Neural progenitor cell (in vitro differentiated cells): ENCODE data around the gene C8G. TPM values are rescaled to one million over a fixed set of nuclear protein-coding genes. Genes with fewer than 3 reads are reported as not detected.

Source experiments
- DNase-seq: peaks from one replicate; pipeline ENCODE4 v3.0.0-alpha.2; 2016; ENCODE audit warnings: low spot score
- H2AFZ ChIP-seq: fragments of 200-600 bp; sonication (generic); replicated peaks from 2 replicates; pipeline ENCODE4 v1.6.1; 2016; ENCODE audit warnings: antibody characterized with exemption
- H3F3A ChIP-seq: fragments of 200-600 bp; sonication (generic); 2 replicates; pipeline ENCODE4 v1.6.1; 2016; ENCODE audit warnings: antibody characterized with exemption, low read depth
- H3K27ac ChIP-seq: fragments of 200-600 bp; sonication (generic); 2 replicates; pipeline ENCODE4 v1.5.1; 2016; ENCODE audit warnings: mild to moderate bottlenecking
- H3K27me3 ChIP-seq: fragments of 200-600 bp; sonication (generic); 2 replicates; pipeline ENCODE4 v1.6.1; 2016; ENCODE audit warnings: mild to moderate bottlenecking, moderate library complexity
- H3K36me3 ChIP-seq: fragments of 200-600 bp; sonication (generic); 2 replicates; pipeline ENCODE4 v1.5.1; 2016
- H3K4me1 ChIP-seq: fragments of 200-600 bp; sonication (generic); 2 replicates; pipeline ENCODE4 v1.6.1; 2016; ENCODE audit warnings: mixed run types
- H3K4me2 ChIP-seq: fragments of 200-600 bp; sonication (generic); 2 replicates; pipeline ENCODE4 v1.6.1; 2016
- H3K4me3 ChIP-seq: fragments of 200-600 bp; sonication (generic); 2 replicates; pipeline ENCODE4 v1.5.1; 2016
- H3K79me2 ChIP-seq: fragments of 200-600 bp; sonication (generic); 2 replicates; pipeline ENCODE4 v1.6.1; 2016; ENCODE audit warnings: low read depth
- H3K9ac ChIP-seq: fragments of 200-600 bp; sonication (generic); 2 replicates; pipeline ENCODE4 v1.6.1; 2016
- H3K9me3 ChIP-seq: fragments of 200-600 bp; sonication (generic); 2 replicates; pipeline ENCODE4 v1.5.1; 2016; ENCODE audit warnings: low read depth
- H4K20me1 ChIP-seq: fragments of 200-600 bp; sonication (generic); 2 replicates; pipeline ENCODE4 v1.6.1; 2016; ENCODE audit warnings: low read depth
- H3K27ac Mint-ChIP-seq: 3 replicates; pipeline ENCODE4 v1.8.0; 2021; ENCODE audit warnings: mixed read lengths
- H3K27me3 Mint-ChIP-seq: 2 replicates; pipeline ENCODE4 v1.8.0; 2022; ENCODE audit warnings: low read depth, mild to moderate bottlenecking, inconsistent platforms, moderate library complexity, mixed read lengths; ENCODE audit not compliant: insufficient read depth
- H3K36me3 Mint-ChIP-seq: 3 replicates; pipeline ENCODE4 v1.8.0; 2021; ENCODE audit warnings: mixed read lengths
- H3K4me1 Mint-ChIP-seq: 3 replicates; pipeline ENCODE4 v1.8.0; 2021; ENCODE audit warnings: mixed read lengths
- H3K4me3 Mint-ChIP-seq: 3 replicates; pipeline ENCODE4 v1.8.0; 2021; ENCODE audit warnings: mild to moderate bottlenecking, moderate library complexity, mixed read lengths
- H3K9me3 Mint-ChIP-seq: 3 replicates; pipeline ENCODE4 v1.8.0; 2020; ENCODE audit warnings: mixed read lengths
- CTCF ChIP-seq: fragments of 200-600 bp; sonication (generic); IDR thresholded peaks from 2 replicates; pipeline ENCODE4 v1.5.1; 2017; ENCODE audit warnings: antibody characterized with exemption, mild to moderate bottlenecking
- EZH2 ChIP-seq: fragments of 200-600 bp; sonication (generic); IDR thresholded peaks from 2 replicates; pipeline ENCODE4 v1.6.1; 2017; ENCODE audit warnings: antibody characterized with exemption, mild to moderate bottlenecking, moderate library complexity
- EZH2phosphoT487 ChIP-seq: fragments of 200-600 bp; sonication (generic); IDR thresholded peaks from 2 replicates; pipeline ENCODE4 v1.6.1; 2017; ENCODE audit warnings: antibody characterized with exemption
- total RNA-seq: library from RNA; depleted of rRNA; stranded (reverse); fragments of >200 nt; gene quantifications from 2 replicates; pipeline ENCODE4 v1.2.3, GENCODE V29; 2015; ENCODE audit warnings: low replicate concordance

C8G gene
- total RNA-seq, 1 donor from 2014 or later, result not detected

GRCh38 chr9:136945333-136946227 lies 537 bp downstream of the C8G start:
- Histone ChIP-seq H3K9me3 (no peaks in the 10 kb centered on the region), H2AFZ (no peak overlapping the region), H3K27ac (no peak overlapping the region), H3K4me1 (peaks cover 9% of the 10 kb centered on the region), H3K4me3 (no peak overlapping the region), H3K36me3 (no peaks in the 10 kb centered on the region), H4K20me1 (peaks cover 21% of the 10 kb centered on the region), H3K9ac (no peak overlapping the region), H3K27me3 (no peaks in the 10 kb centered on the region), H3K79me2 (peaks cover 10% of the 10 kb centered on the region), H3K4me2 (no peak overlapping the region), H3F3A (peaks cover 16% of the 10 kb centered on the region)
- H3K4me1 Mint-ChIP-seq, result peaks cover 6% of the 10 kb centered on the region
- no peak overlapping the region for H3K4me3 Mint-ChIP-seq
- H3K9me3 Mint-ChIP-seq, result no peaks in the 10 kb centered on the region
- no peak for DNase-seq
- TF ChIP-seq EZH2, result no peak
- H3K36me3 Mint-ChIP-seq, result no peaks in the 10 kb centered on the region
- no peak overlapping the region for H3K27ac Mint-ChIP-seq
- H3K27me3 Mint-ChIP-seq, result peaks cover 6% of the 10 kb centered on the region

DNA sequence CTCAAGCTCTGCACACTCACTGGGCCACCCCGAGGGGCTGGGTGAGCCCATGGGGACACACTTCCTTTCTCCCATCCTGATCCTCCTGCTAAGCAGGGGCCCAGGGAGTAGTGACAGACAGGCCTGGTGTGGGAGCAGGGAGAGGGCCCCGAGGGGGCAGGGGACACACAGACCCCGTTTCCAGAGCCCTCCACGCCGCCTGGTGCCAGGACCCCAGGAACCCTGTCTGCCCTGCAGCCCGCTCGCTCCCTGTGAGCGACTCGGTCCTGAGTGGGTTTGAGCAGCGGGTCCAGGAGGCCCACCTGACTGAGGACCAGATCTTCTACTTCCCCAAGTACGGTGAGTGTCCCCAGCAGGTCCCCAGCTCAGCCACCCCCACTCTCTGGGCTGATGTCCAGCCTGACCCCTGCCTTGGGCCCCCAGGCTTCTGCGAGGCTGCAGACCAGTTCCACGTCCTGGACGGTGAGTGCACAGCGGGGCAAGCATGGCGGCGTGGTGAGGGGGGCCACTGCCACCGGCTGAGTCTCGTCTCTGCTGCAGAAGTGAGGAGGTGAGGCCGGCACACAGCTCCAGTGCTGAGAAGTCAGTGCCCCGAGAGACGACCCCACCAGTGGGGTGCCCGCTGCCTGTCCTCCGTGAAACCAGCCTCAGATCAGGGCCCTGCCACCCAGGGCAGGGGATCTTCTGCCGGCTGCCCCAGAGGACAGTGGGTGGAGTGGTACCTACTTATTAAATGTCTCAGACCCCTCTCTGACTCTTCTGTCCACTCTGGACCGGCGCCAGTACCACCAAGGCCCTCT lies 1.4 kb downstream of the C8G start:
- H3K4me1 Mint-ChIP-seq, result peaks cover 6% of the 10 kb centered on the region
- H3K4me3 ChIP-seq, result no peak overlapping the region
- no peak overlapping the region for H3K4me3 Mint-ChIP-seq
- H3K4me2 ChIP-seq, result no peak overlapping the region
- H3K9me3 Mint-ChIP-seq, result no peaks in the 10 kb centered on the region
- no peak overlapping the region for H3K27ac Mint-ChIP-seq
- H3K27me3 Mint-ChIP-seq, result peaks cover 5% of the 10 kb centered on the region
- H4K20me1 ChIP-seq, result peaks cover 18% of the 10 kb centered on the region
- no peak for DNase-seq
- no peaks in the 10 kb centered on the region for H3K36me3 ChIP-seq
- H3K79me2 ChIP-seq, result peaks cover 10% of the 10 kb centered on the region
- H2AFZ ChIP-seq, result no peak overlapping the region
- no peaks in the 10 kb centered on the region for H3K36me3 Mint-ChIP-seq
- no peak overlapping the region for H3K27ac ChIP-seq
- H3K27me3 ChIP-seq, result no peaks in the 10 kb centered on the region
- TF ChIP-seq CTCF (no peak), EZH2 (no peak), EZH2phosphoT487 (no peak)
- H3K9ac ChIP-seq, result no peak overlapping the region
- no peaks in the 10 kb centered on the region for H3K9me3 ChIP-seq
- H3F3A ChIP-seq, result peaks cover 18% of the 10 kb centered on the region
- peaks cover 17% of the 10 kb centered on the region for H3K4me1 ChIP-seq

- no peaks in the 10 kb centered on the region for H3K27me3 ChIP-seq
- Mint-ChIP-seq H3K36me3 (no peaks in the 10 kb centered on the region), H3K9me3 (no peaks in the 10 kb centered on the region), H3K4me1 (peaks cover 6% of the 10 kb centered on the region), H3K4me3 (no peak overlapping the region), H3K27me3 (peaks cover 5% of the 10 kb centered on the region), H3K27ac (no peak overlapping the region)
- peaks cover 21% of the 10 kb centered on the region for H3K4me1 ChIP-seq
- no peak for DNase-seq
- TF ChIP-seq EZH2 (no peak), CTCF (no peak), EZH2phosphoT487 (no peak)
- no peak overlapping the region for H3K9ac ChIP-seq
- no peak overlapping the region for H3K27ac ChIP-seq
- H3F3A ChIP-seq, result peaks cover 18% of the 10 kb centered on the region
- peaks cover 18% of the 10 kb centered on the region for H4K20me1 ChIP-seq
- no peaks in the 10 kb centered on the region for H3K36me3 ChIP-seq
- H3K79me2 ChIP-seq, result peaks cover 10% of the 10 kb centered on the region
- no peak overlapping the region for H3K4me2 ChIP-seq
- H3K4me3 ChIP-seq, result no peak overlapping the region
- H3K9me3 ChIP-seq, result no peaks in the 10 kb centered on the region
- H2AFZ ChIP-seq, result no peak overlapping the region
These were observed 2.2 kb downstream of the C8G start for GRCh38 chr9:136947028-136947891.
